CD4-positive, alpha-beta T cell treated with Interleukin-6 for 4 hours (primary cell): Measurements from ENCODE around the gene MORC3.
"Not testable (repeated sequence)": the region's sequence is repeated elsewhere in the genome, so short reads cannot be mapped to it uniquely, and the experiment has no call there.

Source experiments
- DNase-seq: peaks from one replicate; pipeline ENCODE4 v3.0.0-alpha.2; 2020; ENCODE audit warnings: mixed read lengths

MORC3 gene

DNA sequence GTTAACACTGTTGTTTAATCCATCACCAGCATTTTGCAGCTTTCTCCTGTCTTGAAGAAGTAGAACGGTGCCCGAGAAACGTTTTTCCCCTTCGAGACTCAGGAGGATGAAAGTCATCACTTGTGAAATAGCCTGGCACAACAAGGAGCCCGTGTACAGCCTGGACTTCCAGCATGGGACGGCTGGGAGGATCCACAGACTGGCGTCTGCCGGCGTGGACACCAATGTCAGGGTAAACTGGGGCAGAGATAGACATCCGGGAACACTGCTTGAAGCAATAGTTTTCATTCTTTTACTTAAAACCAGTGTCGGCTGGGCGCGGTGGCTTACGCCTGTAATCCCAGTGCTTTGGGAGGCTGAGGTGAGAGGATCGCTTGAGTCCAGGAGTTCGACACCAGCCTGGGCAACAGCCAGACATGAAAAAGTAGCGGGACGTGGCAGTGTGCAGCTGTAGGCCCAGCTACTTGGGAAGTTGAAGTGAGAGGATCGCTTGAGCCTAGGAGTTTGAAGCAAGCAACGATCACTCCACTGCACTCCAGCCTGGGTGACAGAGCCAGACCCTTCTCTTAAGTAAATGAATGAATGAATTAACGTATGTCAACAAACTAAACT, 66.1 kb downstream of the MORC3 start:
- no peak for DNase-seq

DNA sequence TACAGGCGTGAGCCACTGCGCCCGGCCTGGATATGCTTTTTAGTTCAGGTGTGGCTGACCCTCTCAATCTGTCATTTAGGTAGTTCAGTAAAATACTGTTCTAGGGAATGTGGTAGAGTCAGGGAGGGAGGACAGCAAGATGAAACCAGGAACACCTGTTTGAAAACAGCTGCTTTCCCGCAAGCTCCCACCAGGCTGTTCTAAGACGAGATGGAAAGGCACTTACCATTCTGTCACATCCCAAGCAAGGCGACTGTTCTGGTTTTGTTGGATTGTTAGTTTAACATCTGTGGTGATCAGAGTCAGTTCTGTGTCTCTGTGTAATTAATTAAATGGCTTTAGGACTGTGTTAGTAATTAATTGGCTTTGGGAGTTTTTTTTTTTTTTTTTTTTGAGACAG, 68.1 kb downstream of the MORC3 start:
- no peak for DNase-seq

DNA sequence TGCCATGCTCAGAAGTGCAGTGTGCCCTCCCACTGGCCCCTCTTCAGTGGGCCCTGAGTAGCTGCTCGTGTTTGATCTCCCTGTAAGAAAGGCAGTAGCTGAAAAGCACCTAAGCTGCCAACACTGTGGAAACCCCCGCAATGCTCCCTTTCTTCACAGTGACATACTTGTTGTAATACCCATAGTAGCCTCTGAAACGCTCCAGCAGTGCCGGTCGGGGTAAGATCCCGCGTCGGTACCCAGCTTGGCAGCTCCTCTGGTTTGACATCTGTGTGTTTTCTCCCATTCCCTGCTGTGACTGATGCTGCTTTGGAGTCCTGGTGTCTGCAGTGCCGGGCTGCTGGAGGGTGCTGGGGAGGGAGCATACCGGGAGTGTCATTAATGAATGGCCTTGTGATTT, 68.8 kb downstream of the MORC3 start:
- DNase-seq: no peak

DNA sequence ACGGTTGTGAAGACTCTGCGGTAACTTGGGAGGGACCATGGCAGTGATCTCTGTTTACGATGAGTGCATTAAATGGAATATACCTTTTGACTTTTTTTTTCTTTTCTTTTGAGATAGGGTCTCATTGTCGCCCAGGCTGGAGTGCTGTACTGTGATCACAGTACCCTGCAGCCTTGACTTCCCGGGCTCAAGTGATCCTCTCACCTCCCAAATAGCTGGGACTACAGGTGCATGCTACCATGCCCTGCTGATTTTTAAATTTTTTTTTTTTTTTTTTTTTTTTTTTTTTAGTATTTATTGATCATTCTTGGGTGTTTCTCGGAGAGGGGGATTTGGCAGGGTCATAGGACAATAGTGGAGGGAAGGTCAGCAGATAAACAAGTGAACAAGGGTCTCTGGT, 71.7 kb downstream of the MORC3 start:
- not testable (repeated sequence) for DNase-seq

DNA sequence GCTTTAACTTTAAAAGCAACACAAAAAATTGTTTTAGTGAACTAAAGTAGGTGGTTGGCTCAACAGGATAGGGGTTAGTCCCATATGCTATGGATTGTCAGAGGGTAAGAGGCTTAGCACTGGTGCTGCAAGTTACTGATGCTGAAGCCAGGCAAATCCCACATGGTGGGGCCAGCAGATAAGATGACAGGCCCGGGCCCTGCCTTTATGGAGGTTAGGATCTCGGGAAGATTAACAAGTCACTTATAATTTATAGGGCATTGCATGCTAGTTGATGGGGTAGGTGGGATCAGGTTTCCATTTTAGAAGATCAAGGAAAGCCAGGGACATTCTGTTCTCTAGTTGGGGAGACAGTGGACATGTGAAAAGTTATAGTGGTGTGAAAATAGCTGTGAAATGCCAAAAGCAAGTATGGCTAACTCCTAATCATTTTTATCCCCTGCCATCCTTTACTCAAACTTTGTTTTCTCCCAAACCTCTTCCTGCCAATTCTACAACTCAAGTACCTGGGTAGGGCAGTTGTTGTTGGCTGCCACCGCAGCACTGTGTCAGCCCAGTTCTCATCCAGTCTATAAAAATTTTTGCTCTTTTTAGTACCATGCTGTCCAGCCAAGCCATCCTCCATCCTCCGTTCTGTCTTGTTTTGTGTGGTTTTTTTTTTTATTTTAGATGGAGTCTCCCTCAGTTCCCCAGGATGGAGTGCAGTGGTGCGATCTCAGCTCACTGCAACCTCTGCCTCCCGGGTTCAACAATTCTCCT, 75.5 kb downstream of the MORC3 start:
- DNase-seq: no peak

DNA sequence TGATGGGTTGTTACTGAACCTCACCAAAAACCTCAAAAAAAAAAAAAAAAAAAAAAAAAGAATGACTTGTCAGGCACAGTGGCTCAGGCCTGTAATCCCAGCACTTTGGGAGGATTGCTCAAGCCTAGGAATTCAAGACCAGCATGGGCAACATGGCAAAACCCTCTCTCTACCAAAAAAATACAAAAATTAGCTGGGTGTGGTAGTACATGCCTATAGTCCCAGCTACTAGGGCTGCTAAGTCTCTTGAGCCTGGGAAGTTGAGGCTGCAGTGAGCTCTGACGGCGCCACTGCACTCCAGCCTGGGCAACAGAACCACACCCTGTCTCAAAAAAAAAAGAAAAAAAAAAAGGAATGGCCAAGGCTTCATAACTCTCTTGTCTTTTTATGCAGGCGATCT, 76.3 kb downstream of the MORC3 start:
- no peak for DNase-seq

DNA sequence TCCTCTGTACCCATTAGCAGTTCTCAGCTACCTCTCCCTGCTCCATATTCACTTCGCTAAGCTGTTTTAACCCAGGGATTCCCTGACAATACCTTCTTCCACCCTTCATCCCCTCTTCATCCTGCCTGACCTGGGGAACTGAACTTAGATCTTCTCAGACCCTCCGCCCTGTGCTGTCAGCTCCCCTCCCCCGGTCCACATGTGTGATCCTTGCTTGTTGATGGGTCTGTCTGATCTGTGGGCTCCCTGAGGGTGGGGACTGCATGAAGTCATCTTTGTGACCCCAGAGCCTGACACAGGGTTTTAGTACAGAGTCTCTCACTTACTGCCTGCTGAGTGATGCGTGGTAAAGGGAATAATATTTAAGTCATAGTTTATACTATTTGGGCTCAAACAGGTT, 77.0 kb downstream of the MORC3 start:
- no peak for DNase-seq

DNA sequence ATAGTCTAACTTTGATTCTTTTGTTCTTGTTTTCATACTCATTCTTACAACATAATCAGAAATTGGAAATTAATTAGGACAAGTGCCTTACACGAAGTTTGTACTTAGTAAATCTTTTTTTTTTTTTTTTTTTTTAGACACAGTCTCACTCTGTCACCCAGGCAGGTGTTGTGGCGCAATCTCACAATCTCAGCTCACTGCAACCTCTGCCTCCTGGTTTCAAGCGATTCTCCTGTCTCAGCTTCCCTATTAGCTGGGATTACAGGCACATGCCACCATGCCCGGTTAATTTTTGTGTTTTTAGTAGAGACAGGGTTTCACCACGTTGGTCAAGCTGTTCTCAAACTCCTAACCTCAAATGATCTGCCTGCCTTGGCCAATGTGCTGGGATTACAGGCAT, 77.6 kb downstream of the MORC3 start:
- no peak for DNase-seq

DNA sequence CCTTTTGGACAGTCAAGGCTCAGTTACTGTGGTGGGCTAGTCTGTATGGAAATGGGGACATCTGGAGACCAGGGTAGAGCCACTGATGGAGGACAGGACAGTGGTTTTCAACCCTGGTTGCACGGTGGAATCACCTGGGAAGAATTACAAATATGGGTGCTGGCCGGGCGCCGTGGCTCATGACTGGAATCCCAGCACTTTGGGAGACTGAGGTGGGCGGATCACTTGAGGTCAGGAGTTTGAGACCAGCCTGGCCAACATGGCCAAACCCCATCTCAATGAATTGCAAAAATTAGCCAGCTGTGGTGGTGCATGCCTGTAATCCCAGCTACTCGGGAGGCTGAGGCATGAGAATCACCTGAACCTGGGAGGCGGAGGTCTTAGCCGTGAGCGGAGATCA, 79.7 kb downstream of the MORC3 start:
- DNase-seq: not testable (repeated sequence)

DNA sequence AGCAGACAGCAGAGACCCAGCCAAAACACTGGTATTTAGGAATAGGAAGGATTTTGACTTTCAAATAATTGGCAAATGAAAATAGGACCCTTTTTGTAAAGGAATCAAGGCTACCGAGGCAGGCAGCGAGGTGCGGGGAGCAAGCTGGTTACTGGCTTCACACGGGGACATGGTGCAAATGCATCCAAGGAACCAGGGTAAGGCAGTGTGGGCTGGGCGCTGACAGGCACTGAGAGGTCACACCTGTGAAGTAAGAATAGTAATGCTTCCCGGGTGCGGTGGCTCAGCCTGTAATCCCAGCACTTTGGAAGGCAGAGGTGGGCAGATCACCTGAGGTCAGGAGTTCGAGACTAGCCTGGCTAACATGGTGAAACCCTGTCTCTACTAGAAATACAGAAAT, 80.7 kb downstream of the MORC3 start:
- no peak for DNase-seq

DNA sequence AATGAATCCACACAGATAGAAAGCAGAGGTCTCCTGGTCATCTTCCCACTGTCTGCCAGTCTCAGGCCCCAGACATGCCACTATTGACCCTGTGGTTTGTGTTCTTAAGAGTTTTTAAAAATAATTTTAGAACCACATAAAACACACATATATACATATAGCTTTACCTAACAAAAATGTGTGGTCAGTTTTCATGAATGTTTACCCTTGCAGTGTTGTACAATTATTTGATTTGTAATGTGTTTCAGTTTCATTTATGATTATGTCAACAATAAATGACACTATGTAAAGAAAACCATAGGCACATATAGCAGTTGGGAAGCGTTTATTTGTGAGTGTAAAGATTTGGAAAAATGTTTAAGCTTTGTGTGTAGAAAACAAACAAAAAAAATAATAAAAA, 82.3 kb downstream of the MORC3 start:
- DNase-seq: no peak

DNA sequence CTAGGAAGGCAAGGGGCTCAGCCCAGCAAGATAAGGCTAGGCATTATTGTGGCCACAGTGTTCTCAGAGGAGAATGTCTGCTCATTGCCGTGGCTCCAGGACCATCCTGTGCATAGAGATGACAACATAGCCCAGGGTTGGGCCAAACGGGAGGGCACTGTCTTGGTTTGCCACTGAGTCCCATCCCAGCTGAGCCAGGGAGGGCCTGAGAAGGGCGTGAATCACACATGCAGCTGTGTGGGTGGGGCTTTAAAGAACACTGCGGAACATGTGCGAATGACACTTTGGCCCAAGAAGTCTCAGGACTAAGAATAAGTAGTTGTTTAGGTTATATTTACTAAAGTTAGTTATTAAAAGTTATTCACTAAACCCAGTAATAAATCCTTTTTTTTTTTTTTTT, 83.7 kb downstream of the MORC3 start:
- DNase-seq: no peak

DNA sequence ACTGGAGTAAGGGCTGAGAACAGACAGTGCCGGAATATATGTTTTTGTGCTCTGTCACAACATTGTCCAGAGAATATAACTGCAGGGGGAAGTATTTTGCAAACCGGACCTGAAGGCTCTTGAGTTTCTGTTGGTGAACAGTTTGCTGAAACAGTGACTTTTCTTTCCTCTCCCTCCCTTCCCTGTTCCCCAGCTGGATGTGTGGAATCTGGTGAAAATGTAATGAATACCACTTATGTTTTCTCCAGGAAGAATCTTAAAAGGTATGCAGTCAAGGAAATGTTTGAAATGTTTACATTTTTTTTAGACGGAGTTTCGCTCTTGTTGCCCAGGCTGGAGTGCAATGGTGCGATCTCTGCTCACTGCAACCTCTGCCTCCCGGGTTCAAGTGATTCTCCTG, 88.6 kb downstream of the MORC3 start:
- DNase-seq: no peak

DNA sequence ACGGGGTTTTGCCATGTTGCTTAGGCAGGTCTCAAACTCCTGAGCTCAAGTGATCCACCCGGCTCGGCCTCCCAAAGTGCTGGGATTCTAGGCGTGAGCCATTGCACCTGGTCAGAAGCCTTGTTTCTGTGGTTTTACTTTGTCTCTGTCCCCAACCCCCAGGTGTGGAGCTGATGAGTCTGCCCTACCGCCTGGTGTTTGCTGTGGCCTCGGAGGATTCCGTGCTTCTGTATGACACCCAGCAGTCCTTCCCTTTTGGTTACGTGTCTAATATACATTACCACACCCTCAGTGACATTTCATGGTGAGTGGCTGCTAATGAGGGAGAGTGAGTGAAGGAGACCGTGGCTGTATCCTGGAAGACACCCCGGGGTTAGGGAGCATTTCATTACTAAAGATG, 91.3 kb downstream of the MORC3 start:
- no peak for DNase-seq

DNA sequence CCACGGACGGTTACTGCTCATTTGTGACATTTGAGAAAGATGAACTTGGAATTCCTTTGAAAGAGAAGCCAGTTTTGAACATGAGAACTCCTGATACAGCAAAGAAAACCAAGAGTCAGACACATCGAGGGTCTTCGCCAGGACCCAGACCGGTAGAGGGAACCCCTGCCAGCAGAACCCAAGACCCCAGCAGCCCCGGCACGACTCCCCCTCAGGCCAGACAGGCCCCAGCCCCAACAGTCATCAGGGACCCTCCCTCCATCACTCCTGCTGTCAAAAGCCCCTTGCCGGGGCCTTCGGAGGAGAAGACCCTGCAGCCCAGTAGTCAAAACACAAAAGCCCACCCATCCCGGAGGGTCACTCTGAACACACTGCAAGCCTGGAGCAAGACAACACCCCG, 92.9 kb downstream of the MORC3 start:
- no peak for DNase-seq

DNA sequence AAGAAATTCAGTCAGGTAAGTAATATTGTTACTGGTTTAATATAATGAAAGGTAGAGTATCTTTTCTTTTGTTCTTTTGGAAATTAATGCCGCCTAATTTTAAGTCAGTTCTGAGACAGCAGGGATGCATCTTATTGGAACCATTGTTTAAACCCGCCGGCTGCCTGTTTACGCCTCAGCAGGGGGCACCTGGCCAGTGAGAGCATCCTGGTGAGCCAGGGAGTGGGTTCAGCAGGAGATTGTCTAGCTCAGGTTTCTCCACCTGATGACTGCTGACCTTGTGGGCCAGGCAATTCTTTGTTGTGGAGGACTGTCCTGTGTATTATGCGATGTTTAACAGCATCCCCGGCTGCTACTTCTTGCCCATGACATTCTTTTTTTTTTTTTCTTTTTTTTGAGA, 95.4 kb downstream of the MORC3 start:
- DNase-seq: no peak

DNA sequence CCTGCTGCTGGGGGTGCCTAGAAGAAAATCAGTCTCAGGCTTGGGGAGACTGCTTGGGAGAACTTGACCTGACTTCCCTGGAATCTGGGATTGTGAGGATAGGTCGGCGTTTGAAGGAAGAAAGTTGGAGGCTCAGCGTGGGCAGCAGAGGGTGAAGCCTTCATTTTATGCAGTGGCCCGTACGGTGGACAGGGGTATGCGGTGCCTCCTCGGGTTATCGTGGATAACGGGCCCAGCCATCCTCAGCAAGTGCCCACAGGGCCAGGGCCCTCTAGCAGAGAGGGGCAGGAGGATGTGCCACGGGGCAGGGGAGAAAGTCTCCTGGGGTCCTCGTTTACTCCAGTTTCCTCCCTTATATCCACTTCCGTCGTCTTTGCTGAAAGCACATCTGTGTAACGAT, 99.2 kb downstream of the MORC3 start:
- DNase-seq: no peak

DNA sequence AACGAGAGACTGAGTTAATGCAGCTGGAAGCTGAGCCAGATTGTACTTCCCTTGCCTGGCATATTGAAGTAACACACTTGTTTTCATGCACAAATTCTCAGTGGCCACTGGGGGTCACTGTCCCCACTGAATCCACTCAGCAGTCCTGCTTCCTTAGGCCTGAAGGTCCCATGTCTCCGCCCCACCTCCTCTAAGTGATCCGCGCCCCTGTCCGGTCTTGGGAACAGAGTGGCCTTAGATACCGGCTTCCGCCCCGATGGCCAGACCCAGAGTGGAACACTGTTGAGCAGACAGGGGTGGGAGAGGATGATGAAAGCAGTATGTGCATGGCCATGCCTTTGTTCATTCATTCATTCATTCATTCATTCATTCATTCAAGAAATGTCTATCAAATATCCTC, 100.0 kb downstream of the MORC3 start:
- DNase-seq: peak; percentile 57

DNA sequence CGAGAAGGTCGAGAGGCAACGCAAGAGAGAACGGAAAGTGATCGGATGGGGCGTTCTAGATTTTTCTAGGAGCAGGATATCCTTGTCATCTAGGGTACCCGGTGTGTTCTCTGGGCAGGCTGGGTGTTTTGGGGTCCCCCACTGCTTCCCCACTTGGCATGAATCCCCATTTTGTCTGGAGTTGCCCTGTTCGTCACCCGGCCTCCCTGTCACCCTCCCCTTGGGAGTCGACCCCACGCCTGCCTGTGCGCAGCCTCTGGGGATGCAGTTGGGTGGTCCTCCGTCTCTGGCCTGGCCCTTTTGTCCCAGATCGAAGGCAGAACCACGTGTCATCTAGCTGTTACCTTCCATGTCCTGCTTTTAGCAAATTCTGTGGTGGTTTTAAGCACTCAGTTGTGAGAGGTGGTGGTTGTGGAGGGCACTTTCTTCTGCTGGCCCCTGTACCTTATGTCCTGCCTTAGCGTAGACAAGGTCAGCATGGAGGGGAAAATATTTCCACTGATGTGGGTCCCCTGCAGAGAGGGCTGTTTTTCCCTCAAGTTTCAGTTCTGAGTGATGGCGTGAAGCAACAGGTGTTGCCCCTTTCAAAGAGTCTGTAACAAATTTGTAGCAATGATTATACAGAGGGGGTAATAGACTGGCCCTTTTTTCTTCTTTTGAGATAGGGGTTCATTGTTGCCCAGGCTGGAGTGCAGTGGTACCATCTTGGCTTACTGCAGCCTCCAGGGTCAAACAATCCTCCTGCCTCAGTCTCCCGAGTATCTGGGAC, 100.8 kb downstream of the MORC3 start:
- no peak for DNase-seq

DNA sequence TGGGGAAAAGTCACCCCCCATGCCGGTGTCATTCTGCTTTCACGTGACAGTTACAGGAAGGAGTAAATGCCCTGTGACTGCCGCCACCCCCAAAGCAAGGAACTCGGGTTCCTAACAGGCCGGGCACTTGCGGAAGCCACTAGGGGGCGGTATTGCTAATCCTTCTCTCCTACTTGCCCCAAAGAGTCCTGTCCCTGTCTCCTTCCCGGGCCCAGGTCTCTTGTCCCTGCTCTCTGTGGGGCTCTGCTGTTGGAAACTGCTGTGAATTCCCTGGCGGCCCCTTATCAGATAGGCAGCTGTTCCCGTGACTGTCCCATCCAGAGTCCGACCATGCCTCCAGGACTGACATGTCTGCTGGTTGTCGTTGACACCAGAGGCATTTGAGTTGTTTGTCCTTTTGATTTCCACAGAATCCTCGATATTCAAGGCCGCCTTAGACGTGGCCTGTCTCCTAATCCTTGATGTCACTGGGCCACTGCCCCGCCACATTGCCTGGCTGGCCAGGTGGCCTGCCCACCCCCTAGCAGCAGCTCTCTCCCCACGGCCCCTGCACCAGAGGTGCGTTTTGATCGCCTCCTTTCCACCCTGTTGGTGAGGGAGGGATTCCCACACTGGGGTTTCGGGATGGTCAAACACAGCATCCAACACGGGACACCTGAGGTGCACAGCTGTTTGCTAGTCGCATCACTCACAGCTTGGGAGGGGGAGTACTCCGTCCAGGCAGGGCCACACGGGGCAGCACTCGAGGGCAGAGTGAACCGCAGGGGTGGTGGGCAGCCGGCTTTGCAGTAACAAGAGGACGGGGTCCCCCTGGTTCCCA, 102.5 kb downstream of the MORC3 start:
- peak; percentile 46 for DNase-seq

DNA sequence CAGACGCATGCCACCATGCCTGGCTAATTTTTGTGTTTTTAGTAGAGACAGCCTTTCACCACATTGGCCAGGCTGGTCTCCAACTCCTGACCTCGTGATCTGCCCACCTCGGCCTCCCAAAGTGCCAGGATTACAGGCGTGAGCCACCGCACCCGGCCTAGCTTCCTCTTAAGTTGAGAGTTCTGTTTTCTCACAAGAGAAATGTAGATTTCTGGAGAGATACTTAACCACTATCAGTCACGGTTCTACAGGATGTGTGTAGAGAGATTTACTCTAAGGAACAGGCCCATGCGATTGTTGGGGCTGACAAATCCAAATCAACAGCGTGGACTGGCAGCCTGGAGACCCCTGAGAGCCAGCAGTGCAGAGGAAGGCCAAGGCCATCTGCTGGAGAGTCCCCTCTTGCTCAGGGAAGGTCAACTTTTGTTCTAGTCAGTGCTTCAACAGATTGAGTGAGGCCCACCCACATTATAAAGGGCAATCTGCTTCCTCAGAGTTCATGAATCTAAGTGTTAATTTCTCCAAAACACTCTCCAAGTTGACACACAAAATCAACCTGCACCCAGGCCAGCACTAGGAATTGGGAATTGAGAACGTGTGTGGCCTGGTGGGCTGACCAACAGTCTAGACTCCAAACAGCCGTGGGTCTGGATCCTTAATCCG, 103.9 kb downstream of the MORC3 start:
- DNase-seq: no peak

DNA sequence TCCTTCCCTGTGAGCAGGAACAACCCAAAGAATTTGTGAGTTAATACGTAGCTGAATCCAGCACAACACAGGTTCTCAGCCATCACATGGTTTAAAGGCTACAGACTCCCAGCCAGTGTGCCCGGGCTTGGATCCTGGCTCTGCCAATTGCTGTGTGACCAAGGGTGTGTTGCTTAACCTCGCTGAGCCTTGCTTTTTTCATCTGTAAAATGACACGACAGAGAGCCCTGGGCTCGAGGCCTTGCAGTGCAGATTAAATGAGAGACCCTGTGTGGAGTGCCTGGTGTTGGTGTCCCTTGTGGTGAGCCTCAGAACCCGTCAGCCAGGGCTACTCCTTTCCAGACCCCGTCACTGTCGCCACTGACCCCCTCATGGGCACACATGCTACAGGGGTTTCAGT, 104.6 kb downstream of the MORC3 start:
- DNase-seq: no peak

DNA sequence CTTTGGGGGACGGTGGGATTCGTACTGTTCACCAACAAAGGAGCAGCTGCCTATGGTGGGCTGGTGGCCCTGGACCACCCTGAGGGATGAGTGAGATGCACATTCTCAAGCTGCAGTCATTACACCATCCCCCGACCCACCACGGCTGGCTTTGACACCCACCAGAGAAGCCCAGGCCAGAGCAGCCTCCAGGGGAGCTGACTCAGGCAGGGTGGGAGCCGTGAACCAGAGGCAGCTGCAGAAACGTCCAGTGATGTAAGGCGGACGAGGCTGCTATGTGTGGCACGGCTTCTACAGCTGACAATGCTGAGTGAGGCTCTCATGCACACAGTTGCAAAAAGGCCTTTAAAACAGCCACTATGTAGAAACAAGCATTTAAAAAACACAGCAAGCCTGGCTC, 105.3 kb downstream of the MORC3 start:
- DNase-seq: no peak
